ENCODE data around the gene SLC22A1.

DNA sequence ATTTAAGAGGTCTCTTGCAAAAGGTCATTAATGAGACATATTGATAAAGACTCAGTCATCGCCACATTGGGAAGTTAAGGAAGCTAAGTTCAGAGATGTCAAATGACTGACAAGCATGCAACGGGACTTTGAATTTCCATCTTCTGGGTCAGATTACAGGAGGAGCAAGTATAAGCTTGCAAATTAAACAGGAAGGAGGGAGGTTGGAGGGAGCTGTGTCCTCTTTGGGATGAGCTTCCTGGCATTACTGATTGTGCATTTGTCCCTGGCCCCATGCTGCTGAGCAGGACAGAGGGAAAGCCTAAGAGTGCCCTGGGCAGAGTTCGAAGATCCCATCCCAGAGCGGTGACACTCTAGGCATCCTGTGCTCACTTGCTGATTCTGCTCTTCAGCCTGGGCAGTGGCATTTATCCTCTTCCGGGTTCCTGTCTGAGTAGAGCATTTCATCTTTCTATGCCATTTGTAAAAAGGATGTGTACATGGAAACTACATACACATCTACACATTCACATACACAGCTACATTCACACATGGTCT, 40.5 kb downstream of the SLC22A1 start:
- TF ChIP-seq, protein P1, sequence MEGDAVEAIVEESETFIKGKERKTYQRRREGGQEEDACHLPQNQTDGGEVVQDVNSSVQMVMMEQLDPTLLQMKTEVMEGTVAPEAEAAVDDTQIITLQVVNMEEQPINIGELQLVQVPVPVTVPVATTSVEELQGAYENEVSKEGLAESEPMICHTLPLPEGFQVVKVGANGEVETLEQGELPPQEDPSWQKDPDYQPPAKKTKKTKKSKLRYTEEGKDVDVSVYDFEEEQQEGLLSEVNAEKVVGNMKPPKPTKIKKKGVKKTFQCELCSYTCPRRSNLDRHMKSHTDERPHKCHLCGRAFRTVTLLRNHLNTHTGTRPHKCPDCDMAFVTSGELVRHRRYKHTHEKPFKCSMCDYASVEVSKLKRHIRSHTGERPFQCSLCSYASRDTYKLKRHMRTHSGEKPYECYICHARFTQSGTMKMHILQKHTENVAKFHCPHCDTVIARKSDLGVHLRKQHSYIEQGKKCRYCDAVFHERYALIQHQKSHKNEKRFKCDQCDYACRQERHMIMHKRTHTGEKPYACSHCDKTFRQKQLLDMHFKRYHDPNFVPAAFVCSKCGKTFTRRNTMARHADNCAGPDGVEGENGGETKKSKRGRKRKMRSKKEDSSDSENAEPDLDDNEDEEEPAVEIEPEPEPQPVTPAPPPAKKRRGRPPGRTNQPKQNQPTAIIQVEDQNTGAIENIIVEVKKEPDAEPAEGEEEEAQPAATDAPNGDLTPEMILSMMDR (conservative IDR thresholded peaks at IDR 0.05; ENCODE audit: low read depth in 2 of 2), result no peak
- TF ChIP-seq EZH2 (IDR thresholded peaks at IDR 0.05; ENCODE audit: low read depth, unreplicated experiment), result no peak
- TF ChIP-seq EZH2phosphoT487 (IDR thresholded peaks at IDR 0.05; ENCODE audit: unreplicated experiment), result no peak
- TF ChIP-seq POLR2AphosphoS5 (IDR thresholded peaks at IDR 0.05; ENCODE audit: low read depth), result no peak
- TF ChIP-seq NANOG (IDR thresholded peaks at IDR 0.05; ENCODE audit: borderline replicate concordance), result no peak
- no peak for TF ChIP-seq CREB1 (CRISPR knock-in tag; IDR thresholded peaks at IDR 0.05; ENCODE audit: low read depth)
- TF ChIP-seq, protein P2, sequence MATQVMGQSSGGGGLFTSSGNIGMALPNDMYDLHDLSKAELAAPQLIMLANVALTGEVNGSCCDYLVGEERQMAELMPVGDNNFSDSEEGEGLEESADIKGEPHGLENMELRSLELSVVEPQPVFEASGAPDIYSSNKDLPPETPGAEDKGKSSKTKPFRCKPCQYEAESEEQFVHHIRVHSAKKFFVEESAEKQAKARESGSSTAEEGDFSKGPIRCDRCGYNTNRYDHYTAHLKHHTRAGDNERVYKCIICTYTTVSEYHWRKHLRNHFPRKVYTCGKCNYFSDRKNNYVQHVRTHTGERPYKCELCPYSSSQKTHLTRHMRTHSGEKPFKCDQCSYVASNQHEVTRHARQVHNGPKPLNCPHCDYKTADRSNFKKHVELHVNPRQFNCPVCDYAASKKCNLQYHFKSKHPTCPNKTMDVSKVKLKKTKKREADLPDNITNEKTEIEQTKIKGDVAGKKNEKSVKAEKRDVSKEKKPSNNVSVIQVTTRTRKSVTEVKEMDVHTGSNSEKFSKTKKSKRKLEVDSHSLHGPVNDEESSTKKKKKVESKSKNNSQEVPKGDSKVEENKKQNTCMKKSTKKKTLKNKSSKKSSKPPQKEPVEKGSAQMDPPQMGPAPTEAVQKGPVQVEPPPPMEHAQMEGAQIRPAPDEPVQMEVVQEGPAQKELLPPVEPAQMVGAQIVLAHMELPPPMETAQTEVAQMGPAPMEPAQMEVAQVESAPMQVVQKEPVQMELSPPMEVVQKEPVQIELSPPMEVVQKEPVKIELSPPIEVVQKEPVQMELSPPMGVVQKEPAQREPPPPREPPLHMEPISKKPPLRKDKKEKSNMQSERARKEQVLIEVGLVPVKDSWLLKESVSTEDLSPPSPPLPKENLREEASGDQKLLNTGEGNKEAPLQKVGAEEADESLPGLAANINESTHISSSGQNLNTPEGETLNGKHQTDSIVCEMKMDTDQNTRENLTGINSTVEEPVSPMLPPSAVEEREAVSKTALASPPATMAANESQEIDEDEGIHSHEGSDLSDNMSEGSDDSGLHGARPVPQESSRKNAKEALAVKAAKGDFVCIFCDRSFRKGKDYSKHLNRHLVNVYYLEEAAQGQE (IDR thresholded peaks at IDR 0.05; ENCODE audit: unreplicated experiment), result no peak
- TF ChIP-seq STAT1 (IDR thresholded peaks at IDR 0.05; ENCODE audit: unreplicated experiment), result no peak
- TF ChIP-seq, protein P3, sequence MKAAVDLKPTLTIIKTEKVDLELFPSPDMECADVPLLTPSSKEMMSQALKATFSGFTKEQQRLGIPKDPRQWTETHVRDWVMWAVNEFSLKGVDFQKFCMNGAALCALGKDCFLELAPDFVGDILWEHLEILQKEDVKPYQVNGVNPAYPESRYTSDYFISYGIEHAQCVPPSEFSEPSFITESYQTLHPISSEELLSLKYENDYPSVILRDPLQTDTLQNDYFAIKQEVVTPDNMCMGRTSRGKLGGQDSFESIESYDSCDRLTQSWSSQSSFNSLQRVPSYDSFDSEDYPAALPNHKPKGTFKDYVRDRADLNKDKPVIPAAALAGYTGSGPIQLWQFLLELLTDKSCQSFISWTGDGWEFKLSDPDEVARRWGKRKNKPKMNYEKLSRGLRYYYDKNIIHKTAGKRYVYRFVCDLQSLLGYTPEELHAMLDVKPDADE (IDR thresholded peaks at IDR 0.05), result no peak
- no peak for TF ChIP-seq ZNF114 (CRISPR knock-in tag; IDR thresholded peaks at IDR 0.05)
- no peak for TF ChIP-seq JUNB (IDR thresholded peaks at IDR 0.05; ENCODE audit: unreplicated experiment)
- TF ChIP-seq ZNF331 (CRISPR knock-in tag; IDR thresholded peaks at IDR 0.05; ENCODE audit: low read depth), result no peak
- TF ChIP-seq, protein P4, sequence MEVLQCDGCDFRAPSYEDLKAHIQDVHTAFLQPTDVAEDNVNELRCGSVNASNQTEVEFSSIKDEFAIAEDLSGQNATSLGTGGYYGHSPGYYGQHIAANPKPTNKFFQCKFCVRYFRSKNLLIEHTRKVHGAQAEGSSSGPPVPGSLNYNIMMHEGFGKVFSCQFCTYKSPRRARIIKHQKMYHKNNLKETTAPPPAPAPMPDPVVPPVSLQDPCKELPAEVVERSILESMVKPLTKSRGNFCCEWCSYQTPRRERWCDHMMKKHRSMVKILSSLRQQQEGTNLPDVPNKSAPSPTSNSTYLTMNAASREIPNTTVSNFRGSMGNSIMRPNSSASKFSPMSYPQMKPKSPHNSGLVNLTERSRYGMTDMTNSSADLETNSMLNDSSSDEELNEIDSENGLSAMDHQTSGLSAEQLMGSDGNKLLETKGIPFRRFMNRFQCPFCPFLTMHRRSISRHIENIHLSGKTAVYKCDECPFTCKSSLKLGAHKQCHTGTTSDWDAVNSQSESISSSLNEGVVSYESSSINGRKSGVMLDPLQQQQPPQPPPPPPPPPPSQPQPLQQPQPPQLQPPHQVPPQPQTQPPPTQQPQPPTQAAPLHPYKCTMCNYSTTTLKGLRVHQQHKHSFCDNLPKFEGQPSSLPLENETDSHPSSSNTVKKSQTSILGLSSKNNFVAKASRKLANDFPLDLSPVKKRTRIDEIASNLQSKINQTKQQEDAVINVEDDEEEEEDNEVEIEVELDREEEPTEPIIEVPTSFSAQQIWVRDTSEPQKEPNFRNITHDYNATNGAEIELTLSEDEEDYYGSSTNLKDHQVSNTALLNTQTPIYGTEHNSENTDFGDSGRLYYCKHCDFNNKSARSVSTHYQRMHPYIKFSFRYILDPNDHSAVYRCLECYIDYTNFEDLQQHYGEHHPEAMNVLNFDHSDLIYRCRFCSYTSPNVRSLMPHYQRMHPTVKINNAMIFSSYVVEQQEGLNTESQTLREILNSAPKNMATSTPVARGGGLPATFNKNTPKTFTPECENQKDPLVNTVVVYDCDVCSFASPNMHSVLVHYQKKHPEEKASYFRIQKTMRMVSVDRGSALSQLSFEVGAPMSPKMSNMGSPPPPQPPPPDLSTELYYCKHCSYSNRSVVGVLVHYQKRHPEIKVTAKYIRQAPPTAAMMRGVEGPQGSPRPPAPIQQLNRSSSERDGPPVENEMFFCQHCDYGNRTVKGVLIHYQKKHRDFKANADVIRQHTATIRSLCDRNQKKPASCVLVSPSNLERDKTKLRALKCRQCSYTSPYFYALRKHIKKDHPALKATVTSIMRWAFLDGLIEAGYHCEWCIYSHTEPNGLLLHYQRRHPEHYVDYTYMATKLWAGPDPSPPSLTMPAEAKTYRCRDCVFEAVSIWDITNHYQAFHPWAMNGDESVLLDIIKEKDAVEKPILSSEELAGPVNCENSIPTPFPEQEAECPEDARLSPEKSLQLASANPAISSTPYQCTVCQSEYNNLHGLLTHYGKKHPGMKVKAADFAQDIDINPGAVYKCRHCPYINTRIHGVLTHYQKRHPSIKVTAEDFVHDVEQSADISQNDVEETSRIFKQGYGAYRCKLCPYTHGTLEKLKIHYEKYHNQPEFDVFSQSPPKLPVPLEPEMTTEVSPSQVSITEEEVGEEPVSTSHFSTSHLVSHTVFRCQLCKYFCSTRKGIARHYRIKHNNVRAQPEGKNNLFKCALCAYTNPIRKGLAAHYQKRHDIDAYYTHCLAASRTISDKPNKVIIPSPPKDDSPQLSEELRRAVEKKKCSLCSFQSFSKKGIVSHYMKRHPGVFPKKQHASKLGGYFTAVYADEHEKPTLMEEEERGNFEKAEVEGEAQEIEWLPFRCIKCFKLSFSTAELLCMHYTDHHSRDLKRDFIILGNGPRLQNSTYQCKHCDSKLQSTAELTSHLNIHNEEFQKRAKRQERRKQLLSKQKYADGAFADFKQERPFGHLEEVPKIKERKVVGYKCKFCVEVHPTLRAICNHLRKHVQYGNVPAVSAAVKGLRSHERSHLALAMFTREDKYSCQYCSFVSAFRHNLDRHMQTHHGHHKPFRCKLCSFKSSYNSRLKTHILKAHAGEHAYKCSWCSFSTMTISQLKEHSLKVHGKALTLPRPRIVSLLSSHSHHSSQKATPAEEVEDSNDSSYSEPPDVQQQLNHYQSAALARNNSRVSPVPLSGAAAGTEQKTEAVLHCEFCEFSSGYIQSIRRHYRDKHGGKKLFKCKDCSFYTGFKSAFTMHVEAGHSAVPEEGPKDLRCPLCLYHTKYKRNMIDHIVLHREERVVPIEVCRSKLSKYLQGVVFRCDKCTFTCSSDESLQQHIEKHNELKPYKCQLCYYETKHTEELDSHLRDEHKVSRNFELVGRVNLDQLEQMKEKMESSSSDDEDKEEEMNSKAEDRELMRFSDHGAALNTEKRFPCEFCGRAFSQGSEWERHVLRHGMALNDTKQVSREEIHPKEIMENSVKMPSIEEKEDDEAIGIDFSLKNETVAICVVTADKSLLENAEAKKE (CRISPR knock-in tag; IDR thresholded peaks at IDR 0.05), result no peak

Measured in GM23338 (cell line).